Thyroid gland (tissue), 4 donors: Measurements from ENCODE around the gene ADAMTS12. TPM values are rescaled to one million over a fixed set of nuclear protein-coding genes. Genes with fewer than 3 reads are reported as not detected.

Source experiments
- DNase-seq, 2 donors: peaks; one replicate each; pipeline ENCODE4 v3.0.0-alpha.2; 2019
- H3K27ac ChIP-seq, 3 donors: fragments of 200-600 bp; sonication (generic); 1 replicate in 2 of 3; 2 replicates in 1 of 3; pipeline ENCODE4 v1.5.1; 2016 to 2019; ENCODE audit warnings: mild to moderate bottlenecking in 1 of 3, moderate library complexity in 1 of 3
- H3K27me3 ChIP-seq: fragments of 200-600 bp; sonication (generic); one replicate; pipeline ENCODE4 v1.5.1; 2019
- H3K36me3 ChIP-seq, 2 donors: fragments of 200-600 bp; sonication (generic); one replicate each; pipeline ENCODE4 v1.5.1; 2016 to 2019
- H3K4me1 ChIP-seq, 2 donors: fragments of 200-600 bp; sonication (generic); one replicate each; pipeline ENCODE4 v1.5.1; 2017 to 2019
- H3K4me3 ChIP-seq, 3 donors: fragments of 200-600 bp; sonication (generic); replicated peaks in 1 of 3; 1 replicate in 2 of 3; 2 replicates in 1 of 3; pipeline ENCODE4 v1.5.1; 2016; ENCODE audit warnings: mild to moderate bottlenecking in 1 of 3
- H3K9me3 ChIP-seq: fragments of 200-600 bp; sonication (generic); one replicate; pipeline ENCODE4 v1.5.1; 2017
- CTCF ChIP-seq, 6 experiments: fragments of 200-600 bp in 3 of 6; fragments of 450-650 bp in 3 of 6; sonication (generic) in 3 of 6; IDR thresholded peaks; one replicate each; pipeline ENCODE4 v1.5.1; 2016 to 2019; ENCODE audit warnings: antibody characterized with exemption in 6 of 6, mild to moderate bottlenecking in 2 of 6, inconsistent platforms in 1 of 6, moderate library complexity in 1 of 6
- POLR2A ChIP-seq, 2 donors: fragments of 450-650 bp; IDR thresholded peaks; one replicate each; pipeline ENCODE4 v1.6.1; 2017; ENCODE audit warnings: antibody characterized with exemption in 2 of 2, mild to moderate bottlenecking in 2 of 2, moderate library complexity in 1 of 2
- whole genome bisulfite sequencing, 2 donors: methylation state at CpG; one replicate each; pipeline ENCODE4 v1.1.5; 2017; 5-methylcytosine and 5-hydroxymethylcytosine counted together
- intact Hi-C: fragments of 100-400 bp; cut with DNase I; formaldehyde crosslinking; loops from one replicate; pipeline ENCODE4 v1.15.1; 2023
- total RNA-seq, 4 donors: library from RNA; depleted of rRNA; stranded (reverse); fragments of >200 nt; gene quantifications; one replicate each; pipeline ENCODE4 v1.2.3, GENCODE V29; 2016

The ADAMTS12 gene
- total RNA-seq, 4 donors from 2014 or later, result 1.3 to 5.8 (median 2.3) TPM

GRCh38 chr5:33808699-33809098 is 83.1 kb downstream of the ADAMTS12 start:
- DNase-seq, result no peak
- no peaks in the 10 kb centered on the region for H3K4me1 ChIP-seq
- H3K36me3 ChIP-seq, result no peaks in the 10 kb centered on the region
- H3K4me3 ChIP-seq, result no peak overlapping the region
- TF ChIP-seq POLR2A (IDR thresholded peaks at IDR 0.05), result no peak
- TF ChIP-seq CTCF (IDR thresholded peaks at IDR 0.05), result no peak
- H3K27me3 ChIP-seq, result no peaks in the 10 kb centered on the region
- no peaks in the 10 kb centered on the region for H3K9me3 ChIP-seq
- H3K27ac ChIP-seq, result no peak overlapping the region
- intact Hi-C loops, result no loop called here
- WGBS, 2 donors, result 73 to 79% methylated on average over 4 of the region's 4 CpGs

- no peaks in the 10 kb centered on the region for H3K36me3 ChIP-seq
- H3K27ac ChIP-seq, result no peak overlapping the region
These were observed 84.0 kb downstream of the ADAMTS12 start for GRCh38 chr5:33807771-33808170.

GRCh38 chr5:33806738-33807442 is 84.9 kb downstream of the ADAMTS12 start:
- TF ChIP-seq CTCF (IDR thresholded peaks at IDR 0.05), result no peak
- no peak for TF ChIP-seq POLR2A (IDR thresholded peaks at IDR 0.05)
- no peak overlapping the region for H3K27ac ChIP-seq
- no peaks in the 10 kb centered on the region for H3K9me3 ChIP-seq
- intact Hi-C loops, result no loop called here
- WGBS, 2 donors, result 65 to 67% methylated on average over 13 of the region's 13 CpGs
- no peaks in the 10 kb centered on the region for H3K27me3 ChIP-seq
- no peaks in the 10 kb centered on the region for H3K4me1 ChIP-seq
- H3K4me3 ChIP-seq, result no peak overlapping the region
- H3K36me3 ChIP-seq, result no peaks in the 10 kb centered on the region
- no peak for DNase-seq

More at GRCh38 chr5:33807771-33808170, 84.0 kb downstream of the ADAMTS12 start:
- H3K4me3 ChIP-seq, result no peak overlapping the region
- TF ChIP-seq CTCF (IDR thresholded peaks at IDR 0.05), result no peak
- no peak for TF ChIP-seq POLR2A (IDR thresholded peaks at IDR 0.05)
- intact Hi-C loops, result no loop called here
- no peaks in the 10 kb centered on the region for H3K27me3 ChIP-seq
- H3K4me1 ChIP-seq, result no peaks in the 10 kb centered on the region
- WGBS, 2 donors, result 56 to 63% methylated on average over 9 of the region's 9 CpGs
- no peaks in the 10 kb centered on the region for H3K9me3 ChIP-seq
- no peak for DNase-seq

GRCh38 chr5:33801292-33801691 is 90.5 kb downstream of the ADAMTS12 start:
- H3K4me1 ChIP-seq, result no peaks in the 10 kb centered on the region
- H3K4me3 ChIP-seq, result no peak overlapping the region
- no peak for DNase-seq
- H3K27me3 ChIP-seq, result no peaks in the 10 kb centered on the region
- H3K27ac ChIP-seq, result no peak overlapping the region
- TF ChIP-seq CTCF (IDR thresholded peaks at IDR 0.05), result no peak
- TF ChIP-seq POLR2A (IDR thresholded peaks at IDR 0.05), result no peak
- H3K9me3 ChIP-seq, result no peaks in the 10 kb centered on the region
- intact Hi-C loops, result no loop called here
- H3K36me3 ChIP-seq, result no peaks in the 10 kb centered on the region

- WGBS, 2 donors, result 68 to 74% methylated on average over 7 of the region's 7 CpGs
- H3K27ac ChIP-seq, result no peak overlapping the region
- no peak overlapping the region for H3K4me3 ChIP-seq
- H3K9me3 ChIP-seq, result no peaks in the 10 kb centered on the region
- H3K4me1 ChIP-seq, result no peaks in the 10 kb centered on the region
- TF ChIP-seq POLR2A (IDR thresholded peaks at IDR 0.05), result no peak
- TF ChIP-seq CTCF (IDR thresholded peaks at IDR 0.05), result peak in 1 of 6 experiments; percentile 5
- no peak for DNase-seq
- H3K36me3 ChIP-seq, result no peaks in the 10 kb centered on the region
- no peaks in the 10 kb centered on the region for H3K27me3 ChIP-seq
- intact Hi-C loops, result no loop called here
These were observed 91.4 kb downstream of the ADAMTS12 start for GRCh38 chr5:33800241-33800950.
